Neural progenitor cell (in vitro differentiated cells): Measurements from ENCODE around the gene ZNF300.
"Not testable (repeated sequence)": the region's sequence is repeated elsewhere in the genome, so short reads cannot be mapped to it uniquely, and the experiment has no call there.

Experiments
- EZH2phosphoT487 ChIP-seq: fragments of 200-600 bp; sonication (generic); IDR thresholded peaks from 2 replicates; pipeline ENCODE4 v1.6.1; 2017; ENCODE audit warnings: antibody characterized with exemption
- TF ChIP-seq, protein P1 (sequence below): fragments of 200-600 bp; sonication (generic); IDR thresholded peaks from 2 replicates; pipeline ENCODE4 v1.5.1; 2017; ENCODE audit warnings: antibody characterized with exemption, mild to moderate bottlenecking

DNA sequence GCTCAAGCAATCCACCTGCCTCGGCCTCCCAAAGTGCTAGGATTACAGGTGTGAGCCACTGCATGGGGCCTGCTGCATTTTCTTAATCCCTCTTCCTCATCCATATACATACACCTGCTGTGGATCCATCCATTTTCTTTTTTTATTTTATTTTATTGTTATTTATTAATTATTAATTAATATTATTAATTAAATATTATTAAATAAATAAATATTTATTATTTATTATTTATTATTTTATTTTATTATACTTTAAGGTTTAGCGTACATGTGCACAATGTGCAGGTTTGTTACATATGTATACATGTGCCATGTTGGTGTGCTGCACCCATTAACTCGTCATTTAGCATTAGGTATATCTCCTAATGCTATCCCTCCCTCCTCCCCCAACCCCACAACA, 48.1 kb downstream of the ZNF300 start:
- TF ChIP-seq, protein P1, sequence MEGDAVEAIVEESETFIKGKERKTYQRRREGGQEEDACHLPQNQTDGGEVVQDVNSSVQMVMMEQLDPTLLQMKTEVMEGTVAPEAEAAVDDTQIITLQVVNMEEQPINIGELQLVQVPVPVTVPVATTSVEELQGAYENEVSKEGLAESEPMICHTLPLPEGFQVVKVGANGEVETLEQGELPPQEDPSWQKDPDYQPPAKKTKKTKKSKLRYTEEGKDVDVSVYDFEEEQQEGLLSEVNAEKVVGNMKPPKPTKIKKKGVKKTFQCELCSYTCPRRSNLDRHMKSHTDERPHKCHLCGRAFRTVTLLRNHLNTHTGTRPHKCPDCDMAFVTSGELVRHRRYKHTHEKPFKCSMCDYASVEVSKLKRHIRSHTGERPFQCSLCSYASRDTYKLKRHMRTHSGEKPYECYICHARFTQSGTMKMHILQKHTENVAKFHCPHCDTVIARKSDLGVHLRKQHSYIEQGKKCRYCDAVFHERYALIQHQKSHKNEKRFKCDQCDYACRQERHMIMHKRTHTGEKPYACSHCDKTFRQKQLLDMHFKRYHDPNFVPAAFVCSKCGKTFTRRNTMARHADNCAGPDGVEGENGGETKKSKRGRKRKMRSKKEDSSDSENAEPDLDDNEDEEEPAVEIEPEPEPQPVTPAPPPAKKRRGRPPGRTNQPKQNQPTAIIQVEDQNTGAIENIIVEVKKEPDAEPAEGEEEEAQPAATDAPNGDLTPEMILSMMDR = not testable (repeated sequence)
- TF ChIP-seq EZH2phosphoT487 = not testable (repeated sequence)
